ENCODE results near the gene TEX50.
"Not testable (repeated sequence)": the region's sequence is repeated elsewhere in the genome, so short reads cannot be mapped to it uniquely, and the experiment has no call there.

TEX50 gene

GRCh38 chr1:173635116-173635515 is at the start of gene TEX50:
Gene TEX50, plus strand, starts transcription at chr1:173635338. Its CDS starts 184 bp downstream, at chr1:173635522.
- H3K27me3 ChIP-seq (ENCODE audit: control insufficient read depth in 5 of 5, insufficient read depth in 4 of 5, low read length in 5 of 5): no peaks in the 10 kb centered on the region
- H3K4me1 ChIP-seq (ENCODE audit: control insufficient read depth in 5 of 5, insufficient read depth in 5 of 5, low read length in 5 of 5): no peaks in the 10 kb centered on the region
- peaks cover 0 to 5% (median 5%) of the 10 kb centered on the region in 5 donors for H3K9me3 ChIP-seq (ENCODE audit: control insufficient read depth in 5 of 5, low read length in 5 of 5)
- no peak within 1 kb of the TSS for H3K4me3 ChIP-seq (ENCODE audit: low read depth in 1 of 5, low read length in 5 of 5)
- no peak within 1 kb of the TSS for H3K9ac ChIP-seq (ENCODE audit: low read length in 5 of 5)
- no peak within 1 kb of the TSS for H3K27ac ChIP-seq (ENCODE audit: low read depth, low read length)
- no peaks in the 10 kb centered on the region for H3K36me3 ChIP-seq (ENCODE audit: control insufficient read depth in 5 of 5, insufficient read depth in 5 of 5, low read length in 5 of 5)

GRCh38 chr1:173590557-173590956 is 44.6 kb upstream of the TEX50 start:
- Histone ChIP-seq H3K9me3 (ENCODE audit: control insufficient read depth in 5 of 5, low read length in 5 of 5) (no peaks in the 10 kb centered on the region), H3K36me3 (ENCODE audit: control insufficient read depth in 5 of 5, insufficient read depth in 5 of 5, low read length in 5 of 5) (no peaks in the 10 kb centered on the region), H3K4me3 (ENCODE audit: low read depth in 1 of 5, low read length in 5 of 5) (no peak overlapping the region), H3K27me3 (ENCODE audit: control insufficient read depth in 5 of 5, insufficient read depth in 4 of 5, low read length in 5 of 5) (no peaks in the 10 kb centered on the region), H3K4me1 (ENCODE audit: control insufficient read depth in 5 of 5, insufficient read depth in 5 of 5, low read length in 5 of 5) (no peaks in the 10 kb centered on the region), H3K27ac (ENCODE audit: low read depth, low read length) (no peak overlapping the region), H3K9ac (ENCODE audit: low read length in 5 of 5) (no peak overlapping the region)

GRCh38 chr1:173591138-173591537 is 44.0 kb upstream of the TEX50 start:
- not testable (repeated sequence) for H3K9ac ChIP-seq (ENCODE audit: low read length in 5 of 5); H3K36me3 ChIP-seq (ENCODE audit: control insufficient read depth in 5 of 5, insufficient read depth in 5 of 5, low read length in 5 of 5); H3K27me3 ChIP-seq (ENCODE audit: control insufficient read depth in 5 of 5, insufficient read depth in 4 of 5, low read length in 5 of 5); H3K9me3 ChIP-seq (ENCODE audit: control insufficient read depth in 5 of 5, low read length in 5 of 5); H3K4me1 ChIP-seq (ENCODE audit: control insufficient read depth in 5 of 5, insufficient read depth in 5 of 5, low read length in 5 of 5); H3K4me3 ChIP-seq (ENCODE audit: low read depth in 1 of 5, low read length in 5 of 5); H3K27ac ChIP-seq (ENCODE audit: low read depth, low read length)

- Histone ChIP-seq H3K36me3 (ENCODE audit: control insufficient read depth in 5 of 5, insufficient read depth in 5 of 5, low read length in 5 of 5) (no peaks in the 10 kb centered on the region), H3K4me3 (ENCODE audit: low read depth in 1 of 5, low read length in 5 of 5) (no peak overlapping the region), H3K27ac (ENCODE audit: low read depth, low read length) (no peak overlapping the region), H3K27me3 (ENCODE audit: control insufficient read depth in 5 of 5, insufficient read depth in 4 of 5, low read length in 5 of 5) (no peaks in the 10 kb centered on the region), H3K4me1 (ENCODE audit: control insufficient read depth in 5 of 5, insufficient read depth in 5 of 5, low read length in 5 of 5) (no peaks in the 10 kb centered on the region), H3K9me3 (ENCODE audit: control insufficient read depth in 5 of 5, low read length in 5 of 5) (peaks cover 0 to 7% (median 6%) of the 10 kb centered on the region in 5 donors), H3K9ac (ENCODE audit: low read length in 5 of 5) (no peak overlapping the region)
Observed at GRCh38 chr1:173596097-173596825, 38.9 kb upstream of the TEX50 start.

GRCh38 chr1:173601588-173601987 is 33.5 kb upstream of the TEX50 start:
- Histone ChIP-seq H3K9me3 (ENCODE audit: control insufficient read depth in 5 of 5, low read length in 5 of 5) (peaks cover 0 to 2% (median 0%) of the 10 kb centered on the region in 5 donors), H3K4me3 (ENCODE audit: low read depth in 1 of 5, low read length in 5 of 5) (no peak overlapping the region), H3K4me1 (ENCODE audit: control insufficient read depth in 5 of 5, insufficient read depth in 5 of 5, low read length in 5 of 5) (peaks cover 0 to 8% (median 4%) of the 10 kb centered on the region in 5 donors), H3K27ac (ENCODE audit: low read depth, low read length) (no peak overlapping the region), H3K36me3 (ENCODE audit: control insufficient read depth in 5 of 5, insufficient read depth in 5 of 5, low read length in 5 of 5) (no peaks in the 10 kb centered on the region), H3K27me3 (ENCODE audit: control insufficient read depth in 5 of 5, insufficient read depth in 4 of 5, low read length in 5 of 5) (no peaks in the 10 kb centered on the region), H3K9ac (ENCODE audit: low read length in 5 of 5) (no peak overlapping the region)

GRCh38 chr1:173603056-173603591 is 32.0 kb upstream of the TEX50 start, which contains the start of gene SLC9C2:
Gene SLC9C2, minus strand, starts transcription at chr1:173603072. Its CDS starts 1,296 bp downstream, at chr1:173601776.
- no peak within 1 kb of the TSS for H3K27ac ChIP-seq (ENCODE audit: low read depth, low read length)

GRCh38 chr1:173608503-173609216 is 26.5 kb upstream of the TEX50 start:
- H3K27me3 ChIP-seq (ENCODE audit: control insufficient read depth in 5 of 5, insufficient read depth in 4 of 5, low read length in 5 of 5): no peaks in the 10 kb centered on the region
- no peak overlapping the region for H3K27ac ChIP-seq (ENCODE audit: low read depth, low read length)
- H3K4me1 ChIP-seq (ENCODE audit: control insufficient read depth in 5 of 5, insufficient read depth in 5 of 5, low read length in 5 of 5): peaks cover 0 to under 1% (median 0%) of the 10 kb centered on the region in 5 donors
- H3K9me3 ChIP-seq (ENCODE audit: control insufficient read depth in 5 of 5, low read length in 5 of 5): no peaks in the 10 kb centered on the region
- H3K4me3 ChIP-seq (ENCODE audit: low read depth in 1 of 5, low read length in 5 of 5): no peak overlapping the region
- no peaks in the 10 kb centered on the region for H3K36me3 ChIP-seq (ENCODE audit: control insufficient read depth in 5 of 5, insufficient read depth in 5 of 5, low read length in 5 of 5)
- no peak overlapping the region for H3K9ac ChIP-seq (ENCODE audit: low read length in 5 of 5)

More at GRCh38 chr1:173603056-173603591, 32.0 kb upstream of the TEX50 start, which contains the start of gene SLC9C2:
- H3K9ac ChIP-seq (ENCODE audit: low read length in 5 of 5): peak within 1 kb of the TSS in 3 of 5 donors; percentile 28 to 53 (median 49)
- H3K9me3 ChIP-seq (ENCODE audit: control insufficient read depth in 5 of 5, low read length in 5 of 5): no peaks in the 10 kb centered on the region
- no peaks in the 10 kb centered on the region for H3K27me3 ChIP-seq (ENCODE audit: control insufficient read depth in 5 of 5, insufficient read depth in 4 of 5, low read length in 5 of 5)
- H3K4me1 ChIP-seq (ENCODE audit: control insufficient read depth in 5 of 5, insufficient read depth in 5 of 5, low read length in 5 of 5): peaks cover 0 to 8% (median 4%) of the 10 kb centered on the region in 5 donors
- peak within 1 kb of the TSS; percentile 55 to 73 (median 60) for H3K4me3 ChIP-seq (ENCODE audit: low read depth in 1 of 5, low read length in 5 of 5)
- no peaks in the 10 kb centered on the region for H3K36me3 ChIP-seq (ENCODE audit: control insufficient read depth in 5 of 5, insufficient read depth in 5 of 5, low read length in 5 of 5)

GRCh38 chr1:173613086-173613485 is 22.1 kb upstream of the TEX50 start:
- H3K4me3 ChIP-seq (ENCODE audit: low read depth in 1 of 5, low read length in 5 of 5); H3K9me3 ChIP-seq (ENCODE audit: control insufficient read depth in 5 of 5, low read length in 5 of 5); H3K9ac ChIP-seq (ENCODE audit: low read length in 5 of 5); H3K27ac ChIP-seq (ENCODE audit: low read depth, low read length); H3K36me3 ChIP-seq (ENCODE audit: control insufficient read depth in 5 of 5, insufficient read depth in 5 of 5, low read length in 5 of 5); H3K27me3 ChIP-seq (ENCODE audit: control insufficient read depth in 5 of 5, insufficient read depth in 4 of 5, low read length in 5 of 5); H3K4me1 ChIP-seq (ENCODE audit: control insufficient read depth in 5 of 5, insufficient read depth in 5 of 5, low read length in 5 of 5): not testable (repeated sequence)

- Histone ChIP-seq H3K36me3 (ENCODE audit: control insufficient read depth in 5 of 5, insufficient read depth in 5 of 5, low read length in 5 of 5) (no peaks in the 10 kb centered on the region), H3K9me3 (ENCODE audit: control insufficient read depth in 5 of 5, low read length in 5 of 5) (peaks cover 0 to 20% (median 5%) of the 10 kb centered on the region in 5 donors), H3K27ac (ENCODE audit: low read depth, low read length) (no peak overlapping the region), H3K9ac (ENCODE audit: low read length in 5 of 5) (no peak overlapping the region), H3K4me3 (ENCODE audit: low read depth in 1 of 5, low read length in 5 of 5) (no peak overlapping the region), H3K27me3 (ENCODE audit: control insufficient read depth in 5 of 5, insufficient read depth in 4 of 5, low read length in 5 of 5) (no peaks in the 10 kb centered on the region), H3K4me1 (ENCODE audit: control insufficient read depth in 5 of 5, insufficient read depth in 5 of 5, low read length in 5 of 5) (no peaks in the 10 kb centered on the region)
Observed at GRCh38 chr1:173616859-173617258, 18.3 kb upstream of the TEX50 start.

GRCh38 chr1:173627269-173627668 is 7.9 kb upstream of the TEX50 start:
- Histone ChIP-seq H3K9me3 (ENCODE audit: control insufficient read depth in 5 of 5, low read length in 5 of 5) (no peaks in the 10 kb centered on the region), H3K4me3 (ENCODE audit: low read depth in 1 of 5, low read length in 5 of 5) (no peak overlapping the region), H3K9ac (ENCODE audit: low read length in 5 of 5) (no peak overlapping the region), H3K27ac (ENCODE audit: low read depth, low read length) (no peak overlapping the region), H3K4me1 (ENCODE audit: control insufficient read depth in 5 of 5, insufficient read depth in 5 of 5, low read length in 5 of 5) (no peaks in the 10 kb centered on the region), H3K36me3 (ENCODE audit: control insufficient read depth in 5 of 5, insufficient read depth in 5 of 5, low read length in 5 of 5) (no peaks in the 10 kb centered on the region), H3K27me3 (ENCODE audit: control insufficient read depth in 5 of 5, insufficient read depth in 4 of 5, low read length in 5 of 5) (no peaks in the 10 kb centered on the region)

Data from subcutaneous abdominal adipose tissue (tissue), 5 donors.